Thymus (tissue), 11 donors: ENCODE data around the gene KLHL1. TPM values are rescaled to one million over a fixed set of nuclear protein-coding genes. Genes with fewer than 3 reads are reported as not detected.

Experiments used
- DNase-seq, 9 donors: peaks; one replicate each; pipeline ENCODE4 v3.0.0-alpha.2; 2013; ENCODE audit warnings: low spot score in 9 of 9, low read depth in 6 of 9, missing footprints in 1 of 9
- H3K27ac ChIP-seq, 2 donors: one replicate each; pipeline ENCODE4 v1.5.1; 2013; ENCODE audit warnings: control low read depth in 1 of 2, low read depth in 1 of 2, low read length in 1 of 2, mild to moderate bottlenecking in 1 of 2, moderate library complexity in 1 of 2
- H3K27me3 ChIP-seq, 2 donors: one replicate each; pipeline ENCODE4 v1.5.1; 2013; ENCODE audit warnings: low read length in 1 of 2; ENCODE audit not compliant: control insufficient read depth in 2 of 2, insufficient read depth in 1 of 2
- H3K36me3 ChIP-seq, 2 donors: one replicate each; pipeline ENCODE4 v1.5.1; 2013; ENCODE audit warnings: low read length in 1 of 2, mild to moderate bottlenecking in 1 of 2, moderate library complexity in 1 of 2; ENCODE audit not compliant: control insufficient read depth in 2 of 2, insufficient read depth in 2 of 2
- H3K4me1 ChIP-seq, 2 donors: one replicate each; pipeline ENCODE4 v1.5.1; 2013; ENCODE audit warnings: low read length in 2 of 2; ENCODE audit not compliant: control insufficient read depth in 2 of 2, insufficient read depth in 2 of 2
- H3K4me3 ChIP-seq, 2 donors: one replicate each; pipeline ENCODE4 v1.5.1; 2013; ENCODE audit warnings: low read length in 2 of 2, control low read depth in 1 of 2, mild to moderate bottlenecking in 1 of 2
- H3K9me3 ChIP-seq, 2 donors: one replicate each; pipeline ENCODE4 v1.5.1; 2013; ENCODE audit warnings: low read length in 1 of 2, mild to moderate bottlenecking in 1 of 2; ENCODE audit not compliant: control insufficient read depth in 2 of 2, insufficient read depth in 1 of 2
- WGBS: extraction: QIAGEN DNeasy Blood & Tissue Kit; methylation state at CpG from one replicate; pipeline ENCODE4 v1.1.7; 2013; 5-methylcytosine and 5-hydroxymethylcytosine counted together
- polyA plus RNA-seq: library from polyadenylated mRNA; stranded (reverse); fragments of 200-250 nt; gene quantifications from one replicate; pipeline ENCODE4 v1.2.3, GENCODE V29; 2013
- total RNA-seq: library from RNA; stranded (reverse); fragments of 120-200 nt; gene quantifications from one replicate; pipeline ENCODE4 v1.2.4, GENCODE V29; 2013
- donor health status: healthy.

Gene KLHL1
- total and polyA plus RNA-seq, 2 donors: 0.05 TPM

DNA sequence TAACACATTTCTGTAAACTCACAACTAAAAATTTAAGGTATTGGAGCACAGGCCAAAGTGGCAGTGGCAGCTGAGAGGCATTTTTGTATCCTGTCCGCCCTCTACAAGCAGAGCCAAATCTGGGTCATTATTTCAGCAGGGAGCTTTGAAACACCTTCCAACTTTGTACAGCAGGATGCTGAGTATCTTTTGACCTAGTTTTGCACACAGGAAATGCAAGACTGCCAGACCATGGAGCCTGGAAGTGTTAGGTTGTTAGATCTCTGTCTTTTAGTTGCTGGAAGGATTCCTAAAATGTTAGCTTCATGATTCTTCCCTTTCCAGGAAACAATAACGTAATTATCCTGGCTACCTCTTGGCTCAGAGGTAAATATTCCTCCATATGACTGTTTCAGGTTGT, 149.2 kb downstream of the KLHL1 start:
- no peaks in the 10 kb centered on the region for H3K4me1 ChIP-seq
- WGBS: 82% methylated on average over 2 of the region's 2 CpGs
- no peaks in the 10 kb centered on the region for H3K27me3 ChIP-seq
- no peak overlapping the region for H3K27ac ChIP-seq
- H3K9me3 ChIP-seq: no peaks in the 10 kb centered on the region
- no peak for DNase-seq
- H3K36me3 ChIP-seq: no peaks in the 10 kb centered on the region
- H3K4me3 ChIP-seq: no peak overlapping the region

- H3K27me3 ChIP-seq: no peaks in the 10 kb centered on the region
- no peaks in the 10 kb centered on the region for H3K4me1 ChIP-seq
- H3K9me3 ChIP-seq: no peaks in the 10 kb centered on the region
- 94% methylated on average over 5 of the region's 5 CpGs for WGBS
- DNase-seq: no peak
- H3K27ac ChIP-seq: no peak overlapping the region
- no peak overlapping the region for H3K4me3 ChIP-seq
- H3K36me3 ChIP-seq: no peaks in the 10 kb centered on the region
Observed at GRCh38 chr13:69956839-69957238, 151.4 kb downstream of the KLHL1 start.

- Histone ChIP-seq H3K4me3 (no peak overlapping the region), H3K27ac (no peak overlapping the region), H3K36me3 (no peaks in the 10 kb centered on the region), H3K9me3 (no peaks in the 10 kb centered on the region), H3K4me1 (no peaks in the 10 kb centered on the region), H3K27me3 (no peaks in the 10 kb centered on the region)
- DNase-seq: no peak
- 88% methylated on average over 2 of the region's 2 CpGs for WGBS
Observed at GRCh38 chr13:69956349-69956748, 151.9 kb downstream of the KLHL1 start.

GRCh38 chr13:69955271-69955670, 153.0 kb downstream of the KLHL1 start:
- H3K27ac ChIP-seq: no peak overlapping the region
- no peaks in the 10 kb centered on the region for H3K4me1 ChIP-seq
- no peak overlapping the region for H3K4me3 ChIP-seq
- H3K36me3 ChIP-seq: no peaks in the 10 kb centered on the region
- no peaks in the 10 kb centered on the region for H3K27me3 ChIP-seq
- H3K9me3 ChIP-seq: no peaks in the 10 kb centered on the region
- DNase-seq: no peak

- no peak for DNase-seq
- 94% methylated on average over 2 of the region's 2 CpGs for WGBS
- Histone ChIP-seq H3K4me1 (no peaks in the 10 kb centered on the region), H3K27ac (no peak overlapping the region), H3K36me3 (no peaks in the 10 kb centered on the region), H3K4me3 (no peak overlapping the region), H3K9me3 (peaks cover 0 to 2% of the 10 kb centered on the region in 2 donors), H3K27me3 (no peaks in the 10 kb centered on the region)
Observed at GRCh38 chr13:69951412-69951811, 156.8 kb downstream of the KLHL1 start.

- Histone ChIP-seq H3K4me3 (no peak overlapping the region), H3K9me3 (peaks cover 0 to 4% of the 10 kb centered on the region in 2 donors), H3K4me1 (no peaks in the 10 kb centered on the region), H3K27me3 (no peaks in the 10 kb centered on the region), H3K27ac (no peak overlapping the region), H3K36me3 (no peaks in the 10 kb centered on the region)
- 95% methylated on average over 4 of the region's 4 CpGs for WGBS
- DNase-seq: no peak
Observed at GRCh38 chr13:69950160-69950559, 158.1 kb downstream of the KLHL1 start.

DNA sequence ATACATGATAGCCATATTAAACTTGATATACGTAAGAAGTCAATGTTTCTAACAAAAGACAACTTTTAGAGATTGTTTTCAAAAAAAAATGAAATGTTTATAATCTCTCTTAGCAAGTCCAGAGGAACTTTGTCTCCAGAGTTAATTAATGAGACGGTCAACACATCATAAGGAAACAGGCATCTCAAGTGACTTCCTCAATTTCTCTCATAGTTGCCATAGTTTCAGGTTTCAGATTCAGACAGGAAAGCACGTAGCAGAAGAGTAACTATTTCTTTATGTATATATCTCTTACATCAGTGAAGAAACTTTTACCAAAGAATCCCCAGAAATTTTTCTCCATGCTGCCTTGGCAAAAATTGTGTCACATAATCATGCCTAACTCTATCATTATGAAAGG, 160.2 kb downstream of the KLHL1 start:
- Histone ChIP-seq H3K4me1 (no peaks in the 10 kb centered on the region), H3K4me3 (no peak overlapping the region), H3K27ac (peak overlapping the region in 1 of 2 donors; percentile 8), H3K27me3 (no peaks in the 10 kb centered on the region), H3K9me3 (peaks cover 0 to 4% of the 10 kb centered on the region in 2 donors), H3K36me3 (no peaks in the 10 kb centered on the region)
- peak in 1 of 9 donors; percentile 12 for DNase-seq
- 3% methylated on average over 3 of the region's 3 CpGs for WGBS

GRCh38 chr13:69947582-69947981, 160.7 kb downstream of the KLHL1 start:
- H3K27ac ChIP-seq: peak overlapping the region in 1 of 2 donors; percentile 8
- DNase-seq: peak in 1 of 9 donors; percentile 0
- WGBS: 33% methylated on average over 2 of the region's 2 CpGs
- no peaks in the 10 kb centered on the region for H3K27me3 ChIP-seq
- H3K36me3 ChIP-seq: no peaks in the 10 kb centered on the region
- H3K9me3 ChIP-seq: peaks cover 0 to 4% of the 10 kb centered on the region in 2 donors
- H3K4me1 ChIP-seq: no peaks in the 10 kb centered on the region
- H3K4me3 ChIP-seq: no peak overlapping the region

DNA sequence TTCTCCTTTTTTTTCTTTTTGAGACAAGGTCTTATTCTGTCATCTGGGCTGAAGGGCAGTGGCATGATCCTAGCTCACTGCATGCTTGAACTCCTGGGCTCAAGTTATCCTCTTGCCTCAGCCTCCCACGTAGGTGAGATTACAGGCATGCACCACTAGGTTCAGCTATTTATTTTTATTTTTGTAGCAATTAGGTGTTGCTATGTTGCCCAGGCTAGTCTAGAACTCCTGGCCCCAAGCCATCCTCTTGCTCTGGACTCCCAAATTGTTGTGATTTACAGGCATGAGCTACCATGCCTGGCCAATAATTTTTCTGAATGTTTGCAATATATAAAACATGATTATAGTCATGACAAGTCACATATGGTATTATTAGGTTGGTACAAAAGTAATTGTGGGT, 161.7 kb downstream of the KLHL1 start:
- H3K27ac ChIP-seq: no peak overlapping the region
- H3K36me3 ChIP-seq: no peaks in the 10 kb centered on the region
- H3K4me3 ChIP-seq: no peak overlapping the region
- no peak for DNase-seq
- no peaks in the 10 kb centered on the region for H3K27me3 ChIP-seq
- H3K4me1 ChIP-seq: no peaks in the 10 kb centered on the region
- 78% methylated on average over 1 of the region's 1 CpG for WGBS
- H3K9me3 ChIP-seq: peaks cover 0 to 4% of the 10 kb centered on the region in 2 donors

GRCh38 chr13:69935043-69935442, 173.2 kb downstream of the KLHL1 start:
- no peak overlapping the region for H3K4me3 ChIP-seq
- H3K9me3 ChIP-seq: no peaks in the 10 kb centered on the region
- no peak overlapping the region for H3K27ac ChIP-seq
- WGBS: 92% methylated on average over 2 of the region's 2 CpGs
- no peaks in the 10 kb centered on the region for H3K4me1 ChIP-seq
- H3K27me3 ChIP-seq: no peaks in the 10 kb centered on the region
- no peak for DNase-seq
- no peaks in the 10 kb centered on the region for H3K36me3 ChIP-seq
